Neural progenitor cell (in vitro differentiated cells): Measurements from ENCODE around the gene ROR2. TPM values are rescaled to one million over a fixed set of nuclear protein-coding genes. Genes with fewer than 3 reads are reported as not detected.

ENCODE experiments used
- DNase-seq: peaks from one replicate; pipeline ENCODE4 v3.0.0-alpha.2; 2016; ENCODE audit warnings: low spot score
- H2AFZ ChIP-seq: fragments of 200-600 bp; sonication (generic); replicated peaks from 2 replicates; pipeline ENCODE4 v1.6.1; 2016; ENCODE audit warnings: antibody characterized with exemption
- H3F3A ChIP-seq: fragments of 200-600 bp; sonication (generic); 2 replicates; pipeline ENCODE4 v1.6.1; 2016; ENCODE audit warnings: antibody characterized with exemption, low read depth
- H3K27ac ChIP-seq: fragments of 200-600 bp; sonication (generic); 2 replicates; pipeline ENCODE4 v1.5.1; 2016; ENCODE audit warnings: mild to moderate bottlenecking
- H3K27me3 ChIP-seq: fragments of 200-600 bp; sonication (generic); 2 replicates; pipeline ENCODE4 v1.6.1; 2016; ENCODE audit warnings: mild to moderate bottlenecking, moderate library complexity
- H3K36me3 ChIP-seq: fragments of 200-600 bp; sonication (generic); 2 replicates; pipeline ENCODE4 v1.5.1; 2016
- H3K4me1 ChIP-seq: fragments of 200-600 bp; sonication (generic); 2 replicates; pipeline ENCODE4 v1.6.1; 2016; ENCODE audit warnings: mixed run types
- H3K4me2 ChIP-seq: fragments of 200-600 bp; sonication (generic); 2 replicates; pipeline ENCODE4 v1.6.1; 2016
- H3K4me3 ChIP-seq: fragments of 200-600 bp; sonication (generic); 2 replicates; pipeline ENCODE4 v1.5.1; 2016
- H3K79me2 ChIP-seq: fragments of 200-600 bp; sonication (generic); 2 replicates; pipeline ENCODE4 v1.6.1; 2016; ENCODE audit warnings: low read depth
- H3K9ac ChIP-seq: fragments of 200-600 bp; sonication (generic); 2 replicates; pipeline ENCODE4 v1.6.1; 2016
- H3K9me3 ChIP-seq: fragments of 200-600 bp; sonication (generic); 2 replicates; pipeline ENCODE4 v1.5.1; 2016; ENCODE audit warnings: low read depth
- H4K20me1 ChIP-seq: fragments of 200-600 bp; sonication (generic); 2 replicates; pipeline ENCODE4 v1.6.1; 2016; ENCODE audit warnings: low read depth
- H3K27ac Mint-ChIP-seq: 3 replicates; pipeline ENCODE4 v1.8.0; 2021; ENCODE audit warnings: mixed read lengths
- H3K27me3 Mint-ChIP-seq: 2 replicates; pipeline ENCODE4 v1.8.0; 2022; ENCODE audit warnings: low read depth, mild to moderate bottlenecking, inconsistent platforms, moderate library complexity, mixed read lengths; ENCODE audit not compliant: insufficient read depth
- H3K36me3 Mint-ChIP-seq: 3 replicates; pipeline ENCODE4 v1.8.0; 2021; ENCODE audit warnings: mixed read lengths
- H3K4me1 Mint-ChIP-seq: 3 replicates; pipeline ENCODE4 v1.8.0; 2021; ENCODE audit warnings: mixed read lengths
- H3K4me3 Mint-ChIP-seq: 3 replicates; pipeline ENCODE4 v1.8.0; 2021; ENCODE audit warnings: mild to moderate bottlenecking, moderate library complexity, mixed read lengths
- H3K9me3 Mint-ChIP-seq: 3 replicates; pipeline ENCODE4 v1.8.0; 2020; ENCODE audit warnings: mixed read lengths
- EZH2 ChIP-seq: fragments of 200-600 bp; sonication (generic); IDR thresholded peaks from 2 replicates; pipeline ENCODE4 v1.6.1; 2017; ENCODE audit warnings: antibody characterized with exemption, mild to moderate bottlenecking, moderate library complexity
- EZH2phosphoT487 ChIP-seq: fragments of 200-600 bp; sonication (generic); IDR thresholded peaks from 2 replicates; pipeline ENCODE4 v1.6.1; 2017; ENCODE audit warnings: antibody characterized with exemption
- total RNA-seq: library from RNA; depleted of rRNA; stranded (reverse); fragments of >200 nt; gene quantifications from 2 replicates; pipeline ENCODE4 v1.2.3, GENCODE V29; 2015; ENCODE audit warnings: low replicate concordance
- TF ChIP-seq, protein P1 (sequence below): fragments of 200-600 bp; sonication (generic); IDR thresholded peaks from 2 replicates; pipeline ENCODE4 v1.5.1; 2017; ENCODE audit warnings: antibody characterized with exemption, mild to moderate bottlenecking

ROR2 gene
- total RNA-seq, 1 donor from 2014 or later, result 20.1 TPM

DNA sequence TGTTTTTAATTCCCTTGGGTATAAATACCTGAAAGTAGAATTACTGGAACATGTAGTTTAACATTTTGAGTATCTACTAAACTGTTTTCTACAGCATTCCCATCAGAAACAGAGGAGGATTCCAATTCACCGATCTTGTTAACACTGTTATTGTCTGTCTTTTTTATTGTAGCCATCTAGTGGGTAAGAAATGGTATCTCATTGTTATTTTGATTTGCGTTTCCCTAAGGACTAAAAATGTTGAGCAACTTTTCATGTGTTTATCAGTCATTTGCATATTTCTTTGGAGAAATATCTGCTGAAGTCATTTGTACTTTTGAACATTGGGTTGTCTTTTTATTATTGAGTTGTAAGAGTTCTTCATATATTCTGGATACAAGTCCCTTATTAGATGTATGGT lies 391.1 kb downstream of the ROR2 start:
- Histone ChIP-seq H4K20me1 (no peaks in the 10 kb centered on the region), H3K27ac (no peak overlapping the region), H3K27me3 (no peaks in the 10 kb centered on the region), H3K9ac (no peak overlapping the region), H3K4me3 (no peak overlapping the region), H3K4me2 (no peak overlapping the region), H3K9me3 (no peaks in the 10 kb centered on the region), H3K36me3 (no peaks in the 10 kb centered on the region), H3K4me1 (peaks cover 2% of the 10 kb centered on the region), H3F3A (no peaks in the 10 kb centered on the region), H3K79me2 (no peaks in the 10 kb centered on the region), H2AFZ (no peak overlapping the region)
- TF ChIP-seq EZH2, result no peak
- TF ChIP-seq, protein P1, sequence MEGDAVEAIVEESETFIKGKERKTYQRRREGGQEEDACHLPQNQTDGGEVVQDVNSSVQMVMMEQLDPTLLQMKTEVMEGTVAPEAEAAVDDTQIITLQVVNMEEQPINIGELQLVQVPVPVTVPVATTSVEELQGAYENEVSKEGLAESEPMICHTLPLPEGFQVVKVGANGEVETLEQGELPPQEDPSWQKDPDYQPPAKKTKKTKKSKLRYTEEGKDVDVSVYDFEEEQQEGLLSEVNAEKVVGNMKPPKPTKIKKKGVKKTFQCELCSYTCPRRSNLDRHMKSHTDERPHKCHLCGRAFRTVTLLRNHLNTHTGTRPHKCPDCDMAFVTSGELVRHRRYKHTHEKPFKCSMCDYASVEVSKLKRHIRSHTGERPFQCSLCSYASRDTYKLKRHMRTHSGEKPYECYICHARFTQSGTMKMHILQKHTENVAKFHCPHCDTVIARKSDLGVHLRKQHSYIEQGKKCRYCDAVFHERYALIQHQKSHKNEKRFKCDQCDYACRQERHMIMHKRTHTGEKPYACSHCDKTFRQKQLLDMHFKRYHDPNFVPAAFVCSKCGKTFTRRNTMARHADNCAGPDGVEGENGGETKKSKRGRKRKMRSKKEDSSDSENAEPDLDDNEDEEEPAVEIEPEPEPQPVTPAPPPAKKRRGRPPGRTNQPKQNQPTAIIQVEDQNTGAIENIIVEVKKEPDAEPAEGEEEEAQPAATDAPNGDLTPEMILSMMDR, result no peak
- TF ChIP-seq EZH2phosphoT487, result no peak
- H3K4me3 Mint-ChIP-seq, result no peak overlapping the region
- H3K27me3 Mint-ChIP-seq, result no peaks in the 10 kb centered on the region
- H3K36me3 Mint-ChIP-seq, result no peaks in the 10 kb centered on the region
- H3K4me1 Mint-ChIP-seq, result no peaks in the 10 kb centered on the region
- H3K27ac Mint-ChIP-seq, result no peak overlapping the region
- no peaks in the 10 kb centered on the region for H3K9me3 Mint-ChIP-seq
- DNase-seq, result no peak

DNA sequence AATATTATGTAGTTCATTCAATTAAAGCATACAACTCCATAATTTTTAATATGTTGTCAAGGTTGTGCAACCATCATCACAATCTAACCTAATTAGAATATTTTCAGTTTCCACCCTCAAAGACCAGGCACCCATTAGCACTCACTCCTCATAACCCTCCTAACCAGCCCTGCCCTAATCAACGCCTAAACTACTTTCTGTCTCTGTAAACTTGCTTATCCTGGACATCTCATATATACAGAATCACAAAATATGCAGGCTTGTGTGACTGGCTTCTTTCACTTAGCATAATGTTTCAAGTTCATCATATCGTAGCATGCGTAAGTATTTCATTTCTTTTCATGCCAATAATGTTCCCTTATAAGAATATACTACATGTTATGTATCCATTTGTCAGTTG lies 391.6 kb downstream of the ROR2 start:
- H3K4me1 Mint-ChIP-seq, result no peaks in the 10 kb centered on the region
- Histone ChIP-seq H3K27ac (no peak overlapping the region), H3K4me3 (no peak overlapping the region), H3K4me1 (no peaks in the 10 kb centered on the region), H3K79me2 (no peaks in the 10 kb centered on the region), H4K20me1 (no peaks in the 10 kb centered on the region), H2AFZ (no peak overlapping the region), H3K9me3 (no peaks in the 10 kb centered on the region), H3F3A (no peaks in the 10 kb centered on the region), H3K4me2 (no peak overlapping the region), H3K27me3 (no peaks in the 10 kb centered on the region), H3K36me3 (no peaks in the 10 kb centered on the region), H3K9ac (no peak overlapping the region)
- H3K4me3 Mint-ChIP-seq, result no peak overlapping the region
- no peaks in the 10 kb centered on the region for H3K36me3 Mint-ChIP-seq
- TF ChIP-seq EZH2 (no peak), EZH2phosphoT487 (no peak)
- TF ChIP-seq, protein P1, result no peak
- no peak overlapping the region for H3K27ac Mint-ChIP-seq
- no peaks in the 10 kb centered on the region for H3K27me3 Mint-ChIP-seq
- no peak for DNase-seq
- H3K9me3 Mint-ChIP-seq, result no peaks in the 10 kb centered on the region

DNA sequence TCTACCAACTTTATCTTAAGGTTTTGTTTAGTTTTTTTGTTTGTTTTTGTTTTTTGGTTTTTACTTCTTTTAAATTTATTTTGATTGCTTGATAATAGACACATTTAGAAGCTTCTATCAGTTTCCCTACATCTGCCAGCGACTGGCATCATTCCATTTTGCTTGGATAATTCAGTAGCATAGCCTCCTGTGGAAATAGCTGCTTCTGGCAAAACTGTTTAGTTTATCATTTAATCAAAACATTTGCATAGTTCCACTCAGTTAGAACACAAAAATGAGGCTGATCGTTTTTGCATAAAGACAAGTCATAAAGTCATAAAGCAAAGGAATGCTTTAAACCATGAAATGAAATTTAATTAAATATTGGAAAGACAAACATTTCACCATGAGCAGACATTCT lies 392.7 kb downstream of the ROR2 start:
- H3K4me3 ChIP-seq, result no peak overlapping the region
- Mint-ChIP-seq H3K27ac (no peak overlapping the region), H3K27me3 (no peaks in the 10 kb centered on the region), H3K4me1 (no peaks in the 10 kb centered on the region), H3K9me3 (no peaks in the 10 kb centered on the region), H3K4me3 (no peak overlapping the region), H3K36me3 (no peaks in the 10 kb centered on the region)
- H3K4me1 ChIP-seq, result no peaks in the 10 kb centered on the region
- H3K9ac ChIP-seq, result no peak overlapping the region
- TF ChIP-seq EZH2phosphoT487 (no peak), EZH2 (no peak)
- TF ChIP-seq, protein P1, result no peak
- no peak for DNase-seq
- no peak overlapping the region for H2AFZ ChIP-seq
- H3K4me2 ChIP-seq, result no peak overlapping the region
- H3K27ac ChIP-seq, result no peak overlapping the region
- no peaks in the 10 kb centered on the region for H3K9me3 ChIP-seq
- H3K27me3 ChIP-seq, result no peaks in the 10 kb centered on the region
- H3K36me3 ChIP-seq, result no peaks in the 10 kb centered on the region
- H3F3A ChIP-seq, result no peaks in the 10 kb centered on the region
- no peaks in the 10 kb centered on the region for H3K79me2 ChIP-seq
- H4K20me1 ChIP-seq, result no peaks in the 10 kb centered on the region
